ENCODE results near the gene STK16.
"Not testable (repeated sequence)": the region's sequence is repeated elsewhere in the genome, so short reads cannot be mapped to it uniquely, and the experiment has no call there.

Gene STK16

GRCh38 chr2:219245148-219245898 lies at the start of gene STK16, which contains the start of gene GLB1L:
Gene STK16, plus strand, starts transcription at chr2:219245479. Its CDS starts 521 bp downstream, at chr2:219246000.
Gene GLB1L, minus strand, starts transcription at chr2:219245444. Its CDS starts 1,871 bp downstream, at chr2:219243573.
- peak; percentile 96 for DNase-seq

DNA sequence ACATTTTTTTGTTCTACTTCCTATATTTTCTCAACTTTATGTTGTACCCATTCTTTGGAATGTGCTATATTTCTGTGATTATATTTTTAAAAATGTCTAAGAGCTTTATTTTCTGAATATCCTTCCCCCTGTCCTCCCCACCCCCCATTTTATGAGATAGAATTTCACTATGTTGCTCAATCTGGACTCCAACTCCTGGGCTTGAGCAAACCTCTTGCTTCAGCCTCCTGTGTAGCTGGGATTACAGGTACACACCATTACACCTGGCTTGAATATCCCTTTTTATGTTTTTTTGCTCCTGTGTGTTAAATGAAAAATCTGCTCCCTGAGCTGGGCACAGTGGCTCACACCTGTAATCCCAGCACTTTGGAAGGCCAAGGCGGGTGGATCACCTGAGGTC lies 47.9 kb upstream of the STK16 start:
- no peak for DNase-seq

GRCh38 chr2:219198974-219199373 lies 46.3 kb upstream of the STK16 start:
- DNase-seq: no peak

DNA sequence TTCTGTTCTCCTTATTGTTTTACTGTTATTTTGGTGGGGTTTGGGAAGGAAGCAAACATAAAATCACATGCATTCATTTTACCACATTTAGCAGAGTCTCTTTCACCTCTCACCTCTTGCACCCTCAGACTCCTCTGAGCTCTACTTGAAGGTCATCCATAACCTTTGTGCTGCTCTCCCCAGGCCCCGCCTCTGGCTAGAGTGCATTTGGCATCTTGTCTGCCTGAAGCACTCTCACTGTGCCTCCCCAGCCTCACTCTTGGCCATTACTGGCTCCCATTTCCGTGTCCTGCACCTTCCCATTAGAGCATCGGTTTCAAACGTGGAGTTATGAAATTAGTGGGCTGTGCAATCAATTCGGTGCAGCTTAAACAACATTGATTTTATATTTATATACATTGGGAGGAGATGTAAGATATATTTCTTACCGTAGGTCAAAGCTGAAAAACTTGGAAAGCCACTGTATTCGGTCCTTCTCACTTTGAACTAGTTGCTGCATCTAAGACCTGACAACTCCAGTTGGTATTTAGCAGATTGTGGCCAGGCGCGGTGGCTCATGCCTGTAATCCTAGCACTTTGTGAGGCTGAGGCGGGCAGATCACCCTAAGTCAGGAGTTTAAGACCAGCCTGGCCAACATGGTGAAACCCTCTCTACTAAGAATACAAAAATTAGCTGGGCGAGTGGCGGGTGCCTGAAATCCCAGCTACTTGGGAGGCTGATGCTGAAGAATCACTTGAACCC lies 45.6 kb upstream of the STK16 start:
- no peak for DNase-seq

GRCh38 chr2:219200502-219201326 lies 44.6 kb upstream of the STK16 start:
- not testable (repeated sequence) for DNase-seq

- DNase-seq: not testable (repeated sequence)
Observed at GRCh38 chr2:219201331-219201730, 43.9 kb upstream of the STK16 start.

GRCh38 chr2:219204425-219205164 lies 40.7 kb upstream of the STK16 start:
- DNase-seq: no peak

- DNase-seq: no peak
Observed at GRCh38 chr2:219205165-219205538, 40.1 kb upstream of the STK16 start.

- DNase-seq: no peak
Observed at GRCh38 chr2:219205981-219206327, 39.3 kb upstream of the STK16 start.

DNA sequence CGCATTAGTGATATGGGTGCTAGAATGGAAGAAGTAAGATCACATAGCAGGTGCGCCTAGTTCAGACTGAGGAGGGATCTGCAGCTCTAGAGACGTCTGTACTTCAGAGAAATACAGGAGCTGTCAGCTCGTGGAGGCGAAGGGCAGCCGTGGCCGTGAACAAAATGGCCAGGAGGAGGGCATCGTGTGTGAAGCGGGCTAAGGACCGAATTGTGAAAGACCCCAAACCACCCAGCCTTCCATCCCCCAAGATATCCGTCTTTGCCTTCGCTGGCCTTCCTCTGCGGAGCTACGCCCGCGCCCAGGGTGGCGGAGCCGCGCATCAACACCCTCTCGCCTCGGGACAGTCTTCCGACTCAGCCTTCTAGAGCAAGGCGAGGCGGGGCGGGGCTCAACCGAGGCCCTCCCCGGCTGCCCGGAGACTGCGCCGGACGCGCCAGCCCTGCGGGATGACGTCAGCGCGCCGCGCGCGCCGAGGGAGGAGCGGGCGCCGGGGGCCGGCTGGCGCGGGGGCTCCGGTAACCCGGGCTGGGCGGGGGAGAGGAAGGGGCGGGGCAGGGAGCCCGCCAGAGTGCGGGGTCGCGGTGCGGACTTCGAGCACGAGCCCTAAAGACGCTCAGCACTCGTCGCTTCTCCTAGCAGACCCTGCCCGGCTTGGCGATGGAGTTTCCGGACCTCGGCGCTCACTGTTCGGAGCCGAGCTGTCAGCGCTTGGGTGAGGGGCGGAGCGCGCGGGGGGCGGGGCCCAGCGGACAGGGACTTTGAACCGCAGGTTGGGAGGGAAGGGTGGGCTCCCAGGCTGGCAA lies 38.7 kb upstream of the STK16 start, which contains the start of gene ZFAND2B:
Gene ZFAND2B, plus strand, starts transcription at position 455 of the 806 bp plus-strand sequence. Its CDS starts 206 bp downstream, at position 661.
- peak; percentile 96 for DNase-seq

- DNase-seq: no peak
Observed at GRCh38 chr2:219207134-219207883, 38.0 kb upstream of the STK16 start.

GRCh38 chr2:219207884-219208740 lies 37.2 kb upstream of the STK16 start:
- peak; percentile 22 for DNase-seq

DNA sequence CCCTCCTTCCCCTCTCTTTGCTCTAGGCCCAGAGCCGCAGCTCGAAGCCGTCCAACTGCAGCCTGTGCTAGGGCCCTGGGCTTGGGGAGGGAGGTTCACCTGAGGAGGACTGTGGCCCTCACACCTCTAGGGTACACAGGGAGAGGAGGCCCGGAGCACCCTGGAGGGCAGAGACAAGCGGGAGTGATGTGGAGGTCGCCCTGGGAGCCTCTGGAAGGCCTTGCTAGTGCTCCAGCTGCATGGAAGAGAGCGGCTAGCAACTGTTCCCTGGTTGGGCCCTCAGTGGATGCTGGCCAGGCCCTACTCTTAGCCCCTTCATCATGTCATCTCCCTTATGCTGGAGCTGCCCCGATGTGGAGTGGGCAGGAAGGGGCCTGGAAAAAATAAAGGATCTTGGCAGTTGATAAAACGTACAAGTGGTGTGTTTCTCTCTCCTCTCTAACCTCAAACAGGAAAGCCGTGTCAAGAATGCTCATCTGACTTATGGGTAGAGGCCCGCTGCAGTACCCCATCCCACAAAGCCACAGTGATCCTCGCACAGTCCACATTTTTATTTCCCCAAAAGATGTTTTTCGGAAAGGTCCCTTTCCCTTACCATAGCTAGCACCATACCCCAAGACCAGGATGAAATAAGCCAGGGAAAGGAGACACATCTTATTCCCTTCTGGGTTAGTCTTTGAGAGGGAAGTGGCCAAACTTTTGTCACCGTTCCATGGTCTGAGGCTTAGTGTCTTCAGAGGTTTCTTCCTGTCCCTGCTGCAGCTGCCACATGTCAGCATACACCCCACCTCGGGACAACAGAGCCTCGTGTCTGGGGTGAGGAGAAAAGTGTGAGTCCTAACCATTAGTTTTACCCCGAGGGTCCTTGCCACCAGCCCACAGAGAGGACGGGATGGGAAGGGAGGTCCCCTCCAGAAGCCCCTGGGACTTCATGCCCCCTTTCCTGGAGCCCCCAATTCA lies 35.8 kb upstream of the STK16 start:
- peak; percentile 18 for DNase-seq

DNA sequence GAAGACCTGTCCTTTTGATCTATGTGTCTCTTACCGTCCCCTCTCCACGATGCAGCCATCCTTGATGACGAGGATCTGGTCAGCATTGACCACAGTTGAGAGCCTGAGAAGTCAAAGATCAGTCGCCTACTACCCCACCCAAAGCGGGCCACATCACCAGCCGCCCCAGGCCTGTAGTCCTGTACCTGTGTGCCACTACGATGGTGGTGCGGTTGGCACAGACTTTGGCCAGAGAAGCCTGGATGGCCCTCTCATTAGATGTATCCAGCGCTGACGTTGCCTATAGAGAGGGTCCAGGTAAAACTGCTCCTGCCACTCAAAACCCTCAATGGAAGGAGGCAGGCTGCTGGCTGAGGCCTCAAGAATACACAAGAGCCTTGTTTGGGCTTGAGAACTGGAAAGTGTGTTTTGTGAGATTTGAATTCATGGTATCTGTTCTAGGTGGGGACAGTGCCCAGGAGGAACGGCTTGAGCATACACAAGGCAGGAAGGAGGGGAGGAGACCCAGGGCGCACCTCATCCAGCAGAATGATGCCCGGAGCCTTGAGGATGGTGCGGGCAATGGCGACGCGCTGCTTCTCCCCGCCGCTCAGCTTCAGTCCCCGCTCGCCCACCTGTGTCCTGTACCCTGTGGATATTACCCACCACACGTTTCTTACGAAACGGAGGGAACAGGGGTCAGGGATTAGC lies 34.9 kb upstream of the STK16 start:
- DNase-seq: peak; percentile 19

GRCh38 chr2:219210886-219211362 lies 34.4 kb upstream of the STK16 start:
- DNase-seq: no peak

DNA sequence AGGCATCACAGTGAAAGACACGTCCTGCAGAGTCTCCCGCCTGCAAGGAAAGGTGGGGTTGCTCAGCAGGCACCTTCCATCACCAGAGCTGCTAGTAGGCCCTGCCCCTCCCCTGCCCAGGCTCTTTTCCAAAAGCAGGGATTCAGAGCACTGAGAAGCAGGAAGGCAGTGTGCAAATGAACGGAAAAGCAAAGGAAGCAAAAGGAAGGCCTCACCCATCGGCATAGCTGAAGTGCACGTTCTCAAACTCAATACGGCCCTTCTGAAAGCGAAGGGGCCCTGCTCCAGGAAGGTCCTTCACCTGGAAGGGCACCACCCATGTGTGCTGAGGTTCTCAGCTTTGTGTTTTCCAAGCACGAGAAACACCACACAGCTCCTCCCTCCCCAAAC lies 32.3 kb upstream of the STK16 start:
- no peak for DNase-seq

GRCh38 chr2:219213486-219214071 lies 31.7 kb upstream of the STK16 start:
- DNase-seq: no peak

Measured in femur (tissue), 1 donor.